ENCODE results near the gene LOC128125822.

LOC128125822 gene

GRCh38 chr6:63558278-63558677 lies 14.0 kb upstream of the LOC128125822 start:
- DNase-seq: no peak

- DNase-seq: no peak
Measured at GRCh38 chr6:63560801-63561287, 11.4 kb upstream of the LOC128125822 start.

- no peak for DNase-seq
Measured at GRCh38 chr6:63561288-63561687, 11.0 kb upstream of the LOC128125822 start.

GRCh38 chr6:63563235-63563634 lies 9.0 kb upstream of the LOC128125822 start:
- DNase-seq: no peak

GRCh38 chr6:63565058-63565726 lies 7.1 kb upstream of the LOC128125822 start:
- DNase-seq: no peak

- no peak for DNase-seq
Measured at GRCh38 chr6:63565727-63566596, 6.3 kb upstream of the LOC128125822 start.

GRCh38 chr6:63567966-63568365 lies 4.3 kb upstream of the LOC128125822 start:
- DNase-seq: no peak

GRCh38 chr6:63571361-63572043 lies 778 bp upstream of the LOC128125822 start:
- DNase-seq: no peak

GRCh38 chr6:63572747-63573075 lies 431 bp downstream of the LOC128125822 start:
- no peak for DNase-seq

GRCh38 chr6:63573076-63573898 lies 1.0 kb downstream of the LOC128125822 start:
- peak; percentile 63 for DNase-seq

GRCh38 chr6:63573899-63574553 lies 1.7 kb downstream of the LOC128125822 start:
- DNase-seq: peak; percentile 9

- no peak for DNase-seq
Measured at GRCh38 chr6:63574554-63574900, 2.2 kb downstream of the LOC128125822 start.

GRCh38 chr6:63576147-63576772 lies 4.0 kb downstream of the LOC128125822 start:
- no peak for DNase-seq

- no peak for DNase-seq
Measured at GRCh38 chr6:63576985-63577712, 4.9 kb downstream of the LOC128125822 start.

- DNase-seq: no peak
Measured at GRCh38 chr6:63578757-63579156, 6.5 kb downstream of the LOC128125822 start.

GRCh38 chr6:63579937-63580703 lies 7.8 kb downstream of the LOC128125822 start:
- DNase-seq: no peak

- no peak for DNase-seq
Measured at GRCh38 chr6:63580704-63580961, 8.4 kb downstream of the LOC128125822 start.

- no peak for DNase-seq
Measured at GRCh38 chr6:63581355-63582013, 9.2 kb downstream of the LOC128125822 start.

GRCh38 chr6:63582579-63583231 lies 10.4 kb downstream of the LOC128125822 start:
- no peak for DNase-seq
